SK-N-SH treated with all-trans-retinoic acid at 6 μM for 48 hours (cell line): ENCODE results near the gene MACROD1.

Experiments
- TOX ChIP-seq: fragments of 250-450 bp; sonication (Bioruptor Pico); IDR thresholded peaks from 2 replicates; pipeline ENCODE4 v1.8.0; 2021; ENCODE audit warnings: mild to moderate bottlenecking, moderate library complexity, borderline replicate concordance
- ZNF8 ChIP-seq: fragments of 450-650 bp; formaldehyde crosslinking; IDR thresholded peaks from 2 replicates; pipeline ENCODE4 v1.5.0; 2020; ENCODE audit warnings: mild to moderate bottlenecking, moderate library complexity

DNA sequence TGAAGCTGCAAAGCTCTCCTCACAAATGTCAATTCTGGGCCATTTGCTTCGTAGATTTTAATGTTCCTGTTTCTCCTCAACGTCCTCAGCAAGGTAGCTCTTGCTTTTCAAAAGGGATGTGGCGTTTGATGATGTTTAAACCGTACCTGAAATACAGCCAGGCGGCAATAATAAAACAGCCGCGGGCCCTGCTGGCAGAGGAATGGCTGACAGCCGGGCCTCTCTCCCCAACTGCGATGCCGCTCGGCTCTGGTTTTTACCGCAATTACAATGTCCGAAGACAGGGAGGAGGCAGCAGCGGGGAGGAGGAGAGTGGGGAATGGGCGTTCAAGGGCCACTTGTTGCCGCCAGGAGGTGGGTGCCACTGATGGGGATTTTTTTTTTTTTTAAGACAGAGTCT lies 27.5 kb downstream of the MACROD1 start:
- TF ChIP-seq TOX (CRISPR knock-in tag), result no peak
- no peak for TF ChIP-seq ZNF8 (CRISPR knock-in tag)
